ENCODE data around the gene TBL1XR1.
A peak's percentile ranks its signal among the peaks of the same experiment; 100 is the strongest.

The TBL1XR1 gene

DNA sequence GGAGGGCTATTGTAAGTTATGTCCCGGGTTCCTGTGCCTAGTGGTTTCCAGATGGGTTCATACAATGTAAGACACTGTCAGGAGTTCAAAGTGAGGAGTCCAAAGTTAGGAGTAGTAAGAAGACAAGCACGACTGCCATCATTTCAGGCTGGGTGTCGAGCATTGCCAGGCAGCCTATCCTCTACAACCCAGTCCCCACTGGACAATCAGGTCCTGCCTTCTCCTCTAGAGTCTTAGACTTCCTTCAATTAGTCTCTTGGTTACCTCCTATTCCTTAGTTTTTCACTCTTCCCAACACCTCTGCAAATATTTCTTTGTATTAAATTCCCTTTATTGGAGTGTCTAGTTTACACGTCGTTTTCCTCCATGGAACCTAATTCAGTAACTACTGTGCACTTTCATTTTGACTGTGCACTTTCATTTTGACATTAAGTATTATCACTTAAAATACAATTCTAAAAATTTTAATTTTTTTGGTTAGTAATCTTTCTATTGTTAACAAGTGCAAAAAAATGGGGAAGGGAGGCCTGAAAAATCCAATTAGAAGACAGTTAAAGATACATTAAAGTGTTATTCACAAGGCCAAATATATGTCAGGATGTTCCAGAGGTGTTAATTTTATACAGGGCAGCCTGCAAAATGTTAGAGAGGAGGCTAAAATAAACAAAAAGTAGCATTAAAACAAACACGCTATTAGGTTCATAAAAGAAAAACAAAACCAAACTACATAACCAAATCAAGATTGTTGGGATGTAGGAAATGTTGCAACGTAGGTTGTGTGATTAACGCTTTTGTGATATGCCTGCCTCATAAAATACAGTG lies 155.3 kb downstream of the TBL1XR1 start:
- DNase-seq (ENCODE audit: insufficient read length, low spot score) = no peak
- no peak for FAIRE-seq

DNA sequence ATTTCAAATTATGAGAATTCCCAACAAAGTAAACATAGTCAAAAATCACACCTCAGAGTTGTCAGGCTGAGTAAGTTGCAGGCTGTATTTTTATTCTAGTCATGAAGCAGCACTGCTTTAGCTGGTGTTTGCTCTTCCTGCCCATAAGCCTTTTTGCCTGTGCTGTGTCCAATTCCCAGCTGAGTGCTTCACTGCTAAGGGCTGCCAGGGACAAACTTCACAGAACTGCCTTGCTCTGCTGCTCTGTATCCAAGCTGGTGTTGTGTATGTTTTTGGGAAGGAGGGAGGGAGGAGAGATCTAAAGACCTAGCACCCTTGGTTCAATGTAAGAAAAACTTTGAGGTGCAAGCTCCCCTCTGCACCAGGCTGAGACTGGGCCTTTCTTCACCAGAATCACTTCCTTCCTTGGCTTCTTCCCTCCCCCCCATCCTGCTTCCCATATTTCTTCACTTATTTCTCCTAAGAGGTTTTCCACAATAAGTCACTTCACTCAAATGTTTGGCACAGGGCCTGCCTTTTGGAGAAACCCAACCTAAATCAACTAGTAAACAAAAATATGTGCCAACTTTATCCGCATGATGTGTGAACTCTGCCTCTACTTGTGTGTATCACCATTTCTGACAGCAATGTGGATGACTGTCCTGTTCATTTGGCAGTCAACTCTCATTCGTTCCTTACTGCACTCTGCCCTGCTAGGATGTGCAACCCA lies 156.1 kb downstream of the TBL1XR1 start:
- no peak for DNase-seq (ENCODE audit: insufficient read length, low spot score)
- TF ChIP-seq, protein P1, sequence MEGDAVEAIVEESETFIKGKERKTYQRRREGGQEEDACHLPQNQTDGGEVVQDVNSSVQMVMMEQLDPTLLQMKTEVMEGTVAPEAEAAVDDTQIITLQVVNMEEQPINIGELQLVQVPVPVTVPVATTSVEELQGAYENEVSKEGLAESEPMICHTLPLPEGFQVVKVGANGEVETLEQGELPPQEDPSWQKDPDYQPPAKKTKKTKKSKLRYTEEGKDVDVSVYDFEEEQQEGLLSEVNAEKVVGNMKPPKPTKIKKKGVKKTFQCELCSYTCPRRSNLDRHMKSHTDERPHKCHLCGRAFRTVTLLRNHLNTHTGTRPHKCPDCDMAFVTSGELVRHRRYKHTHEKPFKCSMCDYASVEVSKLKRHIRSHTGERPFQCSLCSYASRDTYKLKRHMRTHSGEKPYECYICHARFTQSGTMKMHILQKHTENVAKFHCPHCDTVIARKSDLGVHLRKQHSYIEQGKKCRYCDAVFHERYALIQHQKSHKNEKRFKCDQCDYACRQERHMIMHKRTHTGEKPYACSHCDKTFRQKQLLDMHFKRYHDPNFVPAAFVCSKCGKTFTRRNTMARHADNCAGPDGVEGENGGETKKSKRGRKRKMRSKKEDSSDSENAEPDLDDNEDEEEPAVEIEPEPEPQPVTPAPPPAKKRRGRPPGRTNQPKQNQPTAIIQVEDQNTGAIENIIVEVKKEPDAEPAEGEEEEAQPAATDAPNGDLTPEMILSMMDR (IDR thresholded peaks at IDR 0.05; ENCODE audit: insufficient read depth, missing control alignments) = no peak
- no peak for FAIRE-seq

More for the DNA sequence above, 155.3 kb downstream of the TBL1XR1 start:
- TF ChIP-seq, protein P1 (IDR thresholded peaks at IDR 0.05; ENCODE audit: insufficient read depth, missing control alignments) = no peak

DNA sequence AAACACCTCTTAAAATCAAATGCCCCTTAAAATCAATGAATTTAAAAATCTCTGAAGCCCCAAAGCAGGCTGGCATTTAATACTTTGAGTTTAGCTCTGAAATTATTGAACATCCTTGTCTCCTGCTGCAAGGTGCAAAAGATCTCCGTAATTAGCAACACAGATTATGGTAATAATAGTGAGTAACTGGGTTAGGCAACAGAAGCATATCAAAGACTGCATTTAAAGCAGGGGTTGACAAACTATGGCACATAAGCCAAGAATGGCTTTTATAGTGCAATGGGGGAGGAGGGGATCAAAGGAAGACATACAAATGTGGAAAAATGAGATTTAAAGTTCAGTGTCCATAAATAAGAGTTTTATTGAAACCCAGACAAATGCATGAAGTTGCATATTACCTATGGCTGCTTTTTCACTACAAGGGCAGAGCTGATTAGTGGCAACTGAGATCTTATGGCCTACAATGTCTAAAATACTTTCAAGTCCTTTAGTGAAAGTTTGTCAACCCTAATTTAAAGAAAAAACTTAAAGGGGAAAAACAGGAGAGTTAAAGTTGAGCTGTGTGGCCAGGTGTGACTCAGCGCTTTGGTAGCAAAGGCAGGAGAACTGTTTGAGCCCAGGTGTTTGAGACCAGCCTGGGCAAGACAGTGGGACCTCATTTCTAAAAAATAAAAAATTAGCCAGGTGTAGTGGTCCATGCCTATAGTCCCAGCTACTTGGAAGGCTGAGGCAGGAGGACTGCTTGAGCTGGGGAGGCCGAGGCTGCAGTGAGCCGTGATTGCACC lies 157.6 kb downstream of the TBL1XR1 start:
- DNase-seq (ENCODE audit: insufficient read length, low spot score) (no peak), FAIRE-seq (peak; percentile 16)
- TF ChIP-seq, protein P1 (IDR thresholded peaks at IDR 0.05; ENCODE audit: insufficient read depth, missing control alignments) = no peak

DNA sequence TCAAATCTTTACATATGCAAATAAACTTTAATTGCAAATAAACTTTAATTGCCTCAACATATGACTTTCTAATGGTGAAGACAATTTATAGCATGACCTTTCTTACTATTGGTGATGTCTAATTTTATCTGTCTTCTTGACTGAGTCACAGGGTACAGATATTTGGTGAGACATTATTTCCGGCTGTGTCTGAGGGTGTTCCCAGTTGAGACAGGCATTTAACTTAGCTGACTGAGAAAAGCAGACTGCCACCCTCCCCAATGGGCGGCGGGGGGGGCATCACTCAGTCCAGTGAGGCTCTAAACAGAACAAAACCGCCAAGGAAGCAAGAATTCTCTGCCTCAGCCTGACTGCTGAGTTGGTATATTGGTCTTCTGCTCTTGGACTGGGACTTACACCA lies 160.0 kb downstream of the TBL1XR1 start:
- FAIRE-seq = no peak
- no peak for DNase-seq (ENCODE audit: insufficient read length, low spot score)
- TF ChIP-seq, protein P1 (IDR thresholded peaks at IDR 0.05; ENCODE audit: insufficient read depth, missing control alignments) = no peak

DNA sequence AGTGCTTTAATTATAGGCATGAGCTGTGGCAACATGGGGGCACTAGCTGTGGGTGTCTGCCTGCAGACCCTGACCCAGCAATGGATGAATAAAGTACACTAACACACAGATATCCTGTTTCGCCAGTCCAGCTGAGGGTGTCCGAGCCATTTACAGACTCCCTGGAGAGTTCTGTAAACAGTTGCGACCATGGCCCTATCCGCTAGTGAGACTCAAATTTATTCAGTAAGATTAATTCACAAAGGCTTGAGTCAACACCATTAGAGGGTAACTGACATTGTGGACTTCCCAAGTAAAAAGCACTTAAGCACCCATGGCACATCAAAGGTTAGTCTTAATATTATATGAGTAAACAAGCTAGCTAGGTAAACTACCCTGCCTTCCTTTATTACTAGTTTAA lies 161.6 kb downstream of the TBL1XR1 start:
- FAIRE-seq (no peak), DNase-seq (ENCODE audit: insufficient read length, low spot score) (no peak)
- TF ChIP-seq, protein P1 (IDR thresholded peaks at IDR 0.05; ENCODE audit: insufficient read depth, missing control alignments) = no peak

DNA sequence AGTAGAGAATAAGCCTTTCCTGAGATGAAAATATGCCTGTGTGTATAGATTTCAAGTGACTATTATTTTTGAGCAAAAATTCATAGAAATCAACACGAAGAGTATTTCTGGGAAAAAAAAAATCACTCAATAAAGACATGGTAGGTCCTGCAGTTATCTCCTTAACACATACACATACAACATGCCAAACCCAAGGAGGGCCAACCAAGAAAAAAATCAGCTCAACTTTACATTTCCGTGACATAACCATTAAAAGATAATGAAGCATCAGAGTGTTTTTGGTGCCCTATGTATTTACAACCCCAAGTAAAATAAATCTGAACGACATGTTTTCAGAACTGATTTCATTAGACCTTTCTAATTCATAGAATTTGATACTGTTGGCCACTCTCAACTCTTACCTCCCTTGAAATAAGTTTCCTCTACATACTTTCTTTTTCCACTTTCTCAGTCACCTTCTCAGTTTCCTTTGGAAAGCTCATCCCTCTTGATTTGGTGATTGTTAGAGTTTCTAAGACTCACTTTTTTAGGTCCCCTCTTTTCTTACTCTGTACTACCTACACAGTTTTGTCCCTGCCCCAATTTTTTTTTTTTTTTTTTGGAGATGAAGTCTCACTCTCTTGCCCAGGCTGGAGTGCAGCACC lies 162.3 kb downstream of the TBL1XR1 start:
- DNase-seq (ENCODE audit: insufficient read length, low spot score) (no peak), FAIRE-seq (no peak)
- TF ChIP-seq, protein P1 (IDR thresholded peaks at IDR 0.05; ENCODE audit: insufficient read depth, missing control alignments) = no peak
